GM13976 (cell line): Measurements from ENCODE around the gene CDIPT.

Source experiments
- DNase-seq: peaks from one replicate; pipeline ENCODE4 v3.0.0; 2012; ENCODE audit warnings: low spot score
- CTCF ChIP-seq: IDR thresholded peaks from 2 replicates; pipeline ENCODE4 v1.5.1; 2012; ENCODE audit warnings: borderline replicate concordance, mild to moderate bottlenecking; ENCODE audit not compliant: insufficient read depth; ENCODE audit errors: extremely low read depth, missing control alignments, control extremely low read depth
- in situ Hi-C: fragments of 300-500 bp; cut with MboI; formaldehyde crosslinking; loops from one replicate; pipeline ENCODE4 v1.12.0; 2022; ENCODE audit warnings: low sequenced_read_pairs, mixed read lengths, inconsistent platforms; ENCODE audit not compliant: unreplicated experiment

Gene CDIPT

GRCh38 chr16:29809850-29810698, 53.0 kb downstream of the CDIPT start:
- no peak for TF ChIP-seq CTCF
- DNase-seq, result no peak
- in situ Hi-C loops, result no loop called here

GRCh38 chr16:29809031-29809747, 53.8 kb downstream of the CDIPT start:
- no peak for DNase-seq
- TF ChIP-seq CTCF, result no peak
- in situ Hi-C loops, result no loop called here
